RWPE1 (cell line): ENCODE measurements around the gene SPOCK1.
"Not testable (repeated sequence)": the region's sequence is repeated elsewhere in the genome, so short reads cannot be mapped to it uniquely, and the experiment has no call there.

Source experiments
- CTCF ChIA-PET: fragments of 350-600 bp; sonication (Branson Sonifier 250); formaldehyde crosslinking; extraction: SDS; loops from one replicate; lab custom pipeline; 2021; lab: Yijun Ruan, JAX
- POLR2A ChIA-PET: fragments of 400-600 bp; formaldehyde crosslinking; extraction: SDS; loops from one replicate; lab custom pipeline; 2020; ENCODE audit warnings: antibody characterized with exemption; ENCODE audit not compliant: low non-redundant PET; lab: Yijun Ruan, JAX
- DNase-seq: peaks from one replicate; pipeline ENCODE4 v3.0.0; 2012; ENCODE audit warnings: low spot score
- H3K27ac ChIP-seq: fragments of 450-650 bp; 2 replicates; pipeline ENCODE4 v1.5.1; 2017
- TF ChIP-seq, protein P1 (sequence below): fragments of 450-650 bp; conservative IDR thresholded peaks from 2 replicates; pipeline ENCODE4 v1.5.1; 2017; ENCODE audit warnings: low read depth, mild to moderate bottlenecking

The SPOCK1 gene

DNA sequence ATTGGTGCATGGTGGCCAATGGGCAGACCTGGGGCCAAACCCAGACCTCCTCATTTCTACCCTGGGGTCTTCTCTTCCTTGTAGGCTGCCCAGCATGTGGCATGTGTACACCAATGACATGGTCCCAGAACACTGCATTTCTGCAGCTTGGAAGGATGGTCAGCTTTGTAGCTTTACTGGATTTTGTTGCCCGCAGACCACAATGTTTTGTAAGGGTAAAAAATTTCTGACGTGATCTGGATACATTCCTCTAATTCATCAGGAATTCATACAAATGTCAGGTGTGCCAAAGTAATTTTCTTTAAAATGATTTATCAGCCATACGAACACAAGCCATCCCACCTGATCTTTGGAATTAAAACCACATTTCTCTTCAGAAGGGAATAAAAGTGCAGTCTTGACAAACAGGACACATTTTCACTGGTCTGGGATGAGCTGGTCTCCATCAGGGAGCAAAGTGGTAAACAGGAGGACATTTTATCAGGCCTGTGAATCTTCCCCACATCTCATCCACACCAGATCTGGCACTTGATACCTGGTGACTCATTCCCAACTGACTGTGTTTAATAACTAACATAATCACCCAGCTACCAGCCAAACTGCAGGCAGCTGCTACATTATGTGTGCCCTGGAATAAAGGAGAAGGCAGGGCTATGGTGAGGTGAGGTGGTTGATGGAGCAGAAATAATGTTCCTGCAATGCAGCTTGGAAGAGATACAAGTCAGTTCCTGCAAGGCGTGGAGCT, 103.9 kb downstream of the SPOCK1 start:
- peak; percentile 53 for DNase-seq
- TF ChIP-seq, protein P1, sequence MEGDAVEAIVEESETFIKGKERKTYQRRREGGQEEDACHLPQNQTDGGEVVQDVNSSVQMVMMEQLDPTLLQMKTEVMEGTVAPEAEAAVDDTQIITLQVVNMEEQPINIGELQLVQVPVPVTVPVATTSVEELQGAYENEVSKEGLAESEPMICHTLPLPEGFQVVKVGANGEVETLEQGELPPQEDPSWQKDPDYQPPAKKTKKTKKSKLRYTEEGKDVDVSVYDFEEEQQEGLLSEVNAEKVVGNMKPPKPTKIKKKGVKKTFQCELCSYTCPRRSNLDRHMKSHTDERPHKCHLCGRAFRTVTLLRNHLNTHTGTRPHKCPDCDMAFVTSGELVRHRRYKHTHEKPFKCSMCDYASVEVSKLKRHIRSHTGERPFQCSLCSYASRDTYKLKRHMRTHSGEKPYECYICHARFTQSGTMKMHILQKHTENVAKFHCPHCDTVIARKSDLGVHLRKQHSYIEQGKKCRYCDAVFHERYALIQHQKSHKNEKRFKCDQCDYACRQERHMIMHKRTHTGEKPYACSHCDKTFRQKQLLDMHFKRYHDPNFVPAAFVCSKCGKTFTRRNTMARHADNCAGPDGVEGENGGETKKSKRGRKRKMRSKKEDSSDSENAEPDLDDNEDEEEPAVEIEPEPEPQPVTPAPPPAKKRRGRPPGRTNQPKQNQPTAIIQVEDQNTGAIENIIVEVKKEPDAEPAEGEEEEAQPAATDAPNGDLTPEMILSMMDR, result no peak
- ChIA-PET POLR2A (no interaction called here), CTCF (interaction anchor here (0.8 kb wide), 1 partner anchor 75 kb away, joined by 3 read pairs; no protein-coding TSS in a partner anchor)
- no peak overlapping the region for H3K27ac ChIP-seq

DNA sequence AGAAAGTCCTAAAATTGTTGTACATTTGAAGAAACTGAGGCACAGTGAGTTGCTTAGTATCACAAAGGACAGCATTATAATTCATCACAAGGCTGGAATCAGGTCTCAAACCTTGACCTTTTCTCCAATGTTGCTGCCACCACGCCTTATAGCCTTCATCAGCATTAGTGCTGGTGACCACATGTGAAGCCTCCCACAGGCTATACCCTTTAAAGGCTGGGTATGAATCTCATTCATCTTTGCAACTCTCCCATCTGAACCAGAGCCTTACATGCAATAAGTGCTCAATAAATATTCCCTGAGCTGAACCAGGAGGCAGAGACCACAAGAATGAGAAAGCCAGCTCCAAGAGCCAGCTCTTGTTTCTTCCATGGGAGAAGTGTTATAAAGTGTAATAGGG, 104.7 kb downstream of the SPOCK1 start:
- no peak overlapping the region for H3K27ac ChIP-seq
- no peak for DNase-seq
- ChIA-PET CTCF (no interaction called here), POLR2A (no interaction called here)
- TF ChIP-seq, protein P1, result no peak

DNA sequence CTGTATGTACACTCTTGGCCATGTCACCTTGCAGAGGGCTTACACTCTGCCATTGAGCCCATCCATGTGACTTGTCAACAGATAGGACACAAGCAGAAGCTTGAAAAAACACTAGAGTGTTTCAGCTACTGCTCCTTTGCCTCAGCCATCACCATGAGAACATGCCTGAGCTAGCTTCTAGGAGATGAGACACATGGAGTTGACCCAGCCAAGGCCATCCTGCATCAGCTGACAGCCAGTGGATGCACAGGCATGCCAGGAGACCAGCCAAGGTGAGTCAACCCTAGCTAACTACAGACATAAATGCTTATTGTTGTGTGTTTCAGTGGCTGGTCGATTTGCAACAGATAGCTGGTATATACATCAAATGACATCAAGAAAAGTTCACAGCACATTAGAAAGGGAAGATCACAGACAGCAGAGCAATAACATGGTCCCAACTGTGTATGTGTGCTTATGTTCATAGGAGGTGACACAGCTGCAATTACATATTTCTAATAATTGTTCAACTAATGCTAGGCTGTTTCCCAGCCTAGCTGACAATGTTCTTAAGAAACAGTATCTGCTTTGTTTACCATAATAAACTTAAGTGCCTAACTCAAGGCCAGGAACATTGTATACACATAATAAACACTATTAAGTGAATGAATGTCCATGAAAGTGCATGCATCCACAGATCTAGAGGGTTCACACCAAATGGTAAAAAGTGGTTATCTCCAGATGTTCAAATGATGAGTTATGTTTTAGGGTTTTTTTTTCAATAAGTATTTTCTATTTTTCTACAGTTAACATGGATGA, 105.7 kb downstream of the SPOCK1 start:
- ChIA-PET CTCF (interaction anchor here (0.8 kb wide), 1 partner anchor 318 kb away, joined by 3 read pairs; no protein-coding TSS in a partner anchor), POLR2A (no interaction called here)
- peak overlapping the region; percentile 40 for H3K27ac ChIP-seq
- peak; percentile 69 for DNase-seq
- TF ChIP-seq, protein P1, result no peak

DNA sequence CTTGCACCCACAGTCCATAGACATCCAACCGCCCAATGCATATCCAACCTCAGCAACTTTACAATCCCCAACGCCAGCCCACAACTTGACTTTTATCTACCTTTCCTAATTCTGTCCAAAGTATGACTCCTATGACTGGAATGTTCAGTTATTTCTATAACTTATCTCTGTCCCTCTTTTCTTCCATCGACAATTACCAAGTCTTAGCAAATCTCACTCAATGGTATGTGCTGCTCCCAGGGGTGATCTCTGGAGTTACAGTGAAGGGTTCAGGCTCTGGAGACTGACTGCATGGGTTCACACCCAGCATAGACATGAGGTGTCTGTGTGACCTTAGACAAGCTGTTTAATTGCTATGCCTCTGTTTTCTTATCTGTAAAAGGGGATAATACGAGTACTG, 106.9 kb downstream of the SPOCK1 start:
- ChIA-PET POLR2A (no interaction called here), CTCF (no interaction called here)
- TF ChIP-seq, protein P1, result no peak
- no peak overlapping the region for H3K27ac ChIP-seq
- DNase-seq, result no peak

DNA sequence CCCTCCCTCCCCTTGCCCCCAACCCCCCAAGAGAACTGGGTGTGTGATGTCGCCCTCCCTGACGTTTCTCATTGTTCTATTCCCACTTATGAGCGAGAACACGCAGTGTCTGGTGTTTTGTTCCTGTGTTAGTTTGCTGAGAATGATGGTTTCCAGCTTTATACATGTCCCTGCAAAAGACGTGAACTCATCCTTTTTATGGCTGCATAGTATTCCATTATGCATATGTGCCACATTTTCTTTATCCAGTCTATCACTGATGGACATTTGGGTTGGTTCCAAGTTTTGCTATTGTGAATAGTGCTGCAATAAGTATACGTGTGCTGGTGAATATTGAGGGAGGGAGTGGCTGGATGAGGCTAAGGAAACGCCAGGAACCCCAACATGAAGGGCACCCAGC, 108.1 kb downstream of the SPOCK1 start:
- CTCF ChIA-PET, result interaction anchor here (0.7 kb wide), 1 partner anchor 14 kb away, joined by 3 read pairs; no protein-coding TSS in a partner anchor
- H3K27ac ChIP-seq, POLR2A ChIA-PET, DNase-seq: not testable (repeated sequence)

DNA sequence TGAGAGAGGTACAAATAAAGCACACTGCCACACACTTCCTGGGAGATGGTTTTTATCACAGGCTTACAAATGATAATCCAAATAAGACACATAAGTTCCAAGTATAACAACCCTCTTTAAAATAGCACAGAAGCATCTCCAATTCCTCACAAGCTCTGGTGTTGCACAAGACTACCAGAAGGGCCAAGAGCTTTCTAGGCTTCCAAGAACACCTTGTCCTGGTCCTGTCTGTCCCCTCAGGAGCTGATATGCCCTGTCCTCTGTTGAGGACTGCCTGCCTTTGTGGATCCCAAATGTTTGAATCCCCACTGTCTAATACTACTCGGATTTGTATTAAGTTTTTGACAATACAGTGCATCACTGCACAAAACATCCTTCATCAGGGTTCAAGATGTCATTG, 110.1 kb downstream of the SPOCK1 start:
- no peak for DNase-seq
- POLR2A ChIA-PET, result no interaction called here
- TF ChIP-seq, protein P1, result no peak
- CTCF ChIA-PET, result no interaction called here
- no peak overlapping the region for H3K27ac ChIP-seq

DNA sequence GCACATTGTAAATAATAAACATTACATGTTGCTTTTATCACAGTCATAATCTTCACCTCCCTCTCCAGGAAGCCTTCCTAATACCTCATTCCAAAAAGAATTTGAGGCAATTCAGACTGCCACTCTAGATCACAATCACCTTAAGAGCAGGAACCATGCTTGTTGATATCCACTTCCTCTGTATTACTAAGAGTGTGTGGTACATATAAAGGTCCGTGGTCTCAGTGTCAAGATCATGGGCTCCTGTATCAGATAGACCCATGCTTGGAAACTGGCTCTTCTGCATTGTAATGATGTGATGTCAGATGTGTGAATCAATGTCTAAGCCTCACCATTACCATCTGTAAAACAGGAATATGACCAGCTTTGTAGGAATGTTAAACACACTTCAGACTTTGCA, 114.1 kb downstream of the SPOCK1 start:
- H3K27ac ChIP-seq, result no peak overlapping the region
- ChIA-PET POLR2A (no interaction called here), CTCF (no interaction called here)
- TF ChIP-seq, protein P1, result no peak
- no peak for DNase-seq
